Measurements from ENCODE around the gene PCYT1B. TPM values are rescaled to one million over a fixed set of nuclear protein-coding genes. Genes with fewer than 3 reads are reported as not detected.

Gene PCYT1B
- 10 to 100 TPM; 15.5 to 23.9 TPM for total RNA-seq
- polyA plus RNA-seq (ENCODE audit: insufficient read depth, low read depth, low replicate concordance): 24.0 TPM
- long read RNA-seq, donor 1, transcript PCYT1B-202 (8 exons, 1,692 nt): major isoform, 6 of 6 reads
- long read RNA-seq, donor 1, partial matches to known transcripts: 0 of 6 reads
- long read RNA-seq, donor 1, other reads (novel, unspliced or antisense): 0 of 6 reads
- long read RNA-seq, donor 2, partial matches to known transcripts: 0 of 2 reads
- long read RNA-seq, donor 2, other reads (novel, unspliced or antisense): 0 of 2 reads

DNA sequence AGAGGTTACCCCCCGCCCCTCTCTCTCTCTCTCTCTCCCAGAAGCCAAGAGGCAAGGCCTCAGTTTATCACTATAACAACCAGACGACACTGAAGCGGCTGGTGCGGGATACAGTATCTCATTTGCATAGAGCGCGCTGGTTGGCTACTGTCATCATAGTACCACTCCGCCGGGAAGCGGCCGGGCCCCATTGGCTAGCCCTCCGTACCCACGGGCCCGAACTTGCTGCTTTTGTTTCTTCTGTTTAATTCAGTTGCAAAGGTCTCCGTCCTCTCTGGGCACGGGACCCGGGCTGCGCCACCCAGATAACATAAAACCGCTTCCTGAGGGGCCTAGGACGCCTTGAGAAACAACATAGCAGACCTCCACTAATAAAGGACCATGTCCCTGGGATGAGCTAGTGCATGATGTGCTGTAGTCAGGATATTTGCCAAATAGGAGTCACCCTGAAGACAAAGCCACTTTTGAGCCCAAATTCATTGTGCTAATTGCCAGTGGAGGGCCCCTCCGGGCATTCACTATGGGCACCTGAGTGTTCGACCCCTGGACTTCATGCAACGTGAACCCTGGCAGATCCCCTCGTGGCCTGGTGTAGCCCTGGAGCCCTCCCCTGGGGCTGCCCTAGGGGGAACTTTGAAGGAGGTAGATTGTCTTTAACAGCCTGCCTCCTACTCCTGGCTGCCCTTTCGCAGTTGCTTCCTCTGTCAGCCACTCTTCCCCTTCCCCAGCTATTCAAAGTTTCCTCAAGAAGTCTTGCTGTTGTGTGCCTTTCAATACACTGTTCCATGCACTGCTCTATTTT lies at the start of gene PCYT1B:
Gene PCYT1B (minus strand): TSS at position 91 of the 802 bp plus-strand sequence. CDS start 242 bp downstream, outside the sequence.
- DNase-seq: peak; percentile 90
- no peak within 1 kb of the TSS for H3K27ac ChIP-seq
- H3K27me3 ChIP-seq: no peaks in the 10 kb centered on the region
- WGBS, 2 donors: 2 to 25% methylated on average over 1 to 24 of the region's 24 CpGs
- H3K36me3 ChIP-seq (ENCODE audit: low read depth, missing control alignments): no peaks in the 10 kb centered on the region
- TF ChIP-seq, protein P1, sequence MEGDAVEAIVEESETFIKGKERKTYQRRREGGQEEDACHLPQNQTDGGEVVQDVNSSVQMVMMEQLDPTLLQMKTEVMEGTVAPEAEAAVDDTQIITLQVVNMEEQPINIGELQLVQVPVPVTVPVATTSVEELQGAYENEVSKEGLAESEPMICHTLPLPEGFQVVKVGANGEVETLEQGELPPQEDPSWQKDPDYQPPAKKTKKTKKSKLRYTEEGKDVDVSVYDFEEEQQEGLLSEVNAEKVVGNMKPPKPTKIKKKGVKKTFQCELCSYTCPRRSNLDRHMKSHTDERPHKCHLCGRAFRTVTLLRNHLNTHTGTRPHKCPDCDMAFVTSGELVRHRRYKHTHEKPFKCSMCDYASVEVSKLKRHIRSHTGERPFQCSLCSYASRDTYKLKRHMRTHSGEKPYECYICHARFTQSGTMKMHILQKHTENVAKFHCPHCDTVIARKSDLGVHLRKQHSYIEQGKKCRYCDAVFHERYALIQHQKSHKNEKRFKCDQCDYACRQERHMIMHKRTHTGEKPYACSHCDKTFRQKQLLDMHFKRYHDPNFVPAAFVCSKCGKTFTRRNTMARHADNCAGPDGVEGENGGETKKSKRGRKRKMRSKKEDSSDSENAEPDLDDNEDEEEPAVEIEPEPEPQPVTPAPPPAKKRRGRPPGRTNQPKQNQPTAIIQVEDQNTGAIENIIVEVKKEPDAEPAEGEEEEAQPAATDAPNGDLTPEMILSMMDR (IDR thresholded peaks at IDR 0.05): no peak
- no peak for TF ChIP-seq POLR2A (IDR thresholded peaks at IDR 0.05)
- peak within 1 kb of the TSS in 1 of 2 donors; percentile 26 for H3K4me3 ChIP-seq
- intact Hi-C loops (cut with DNase I; ENCODE audit: low total_unique reads): no loop called here
- H3K4me1 ChIP-seq: peaks cover 3% of the 10 kb centered on the region
- no peaks in the 10 kb centered on the region for H3K9me3 ChIP-seq

DNA sequence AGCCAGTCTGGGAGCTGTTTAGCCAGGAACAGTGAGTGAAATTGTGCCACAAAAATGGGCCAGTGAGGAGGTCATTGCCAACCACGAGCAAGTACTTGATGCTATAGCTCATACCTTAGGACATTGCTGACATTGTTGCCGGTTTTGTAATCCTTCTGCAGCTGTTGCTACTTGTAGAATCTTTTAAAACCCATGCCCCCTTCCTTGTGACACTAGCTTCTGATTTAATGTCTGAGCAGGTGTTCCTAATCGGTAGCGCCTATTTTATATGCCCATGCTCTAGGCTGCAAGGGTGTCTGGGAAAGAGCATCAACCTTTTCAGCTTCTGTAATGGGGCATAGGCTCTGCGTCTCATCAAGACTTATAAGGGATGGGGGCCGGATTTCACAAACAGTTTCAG lies 49.1 kb upstream of the PCYT1B start:
- Histone ChIP-seq H3K36me3 (ENCODE audit: low read depth, missing control alignments) (no peaks in the 10 kb centered on the region), H3K9me3 (no peaks in the 10 kb centered on the region), H3K4me3 (no peak overlapping the region), H3K27me3 (no peaks in the 10 kb centered on the region), H3K4me1 (no peaks in the 10 kb centered on the region), H3K27ac (no peak overlapping the region)
- TF ChIP-seq, protein P1 (IDR thresholded peaks at IDR 0.05): no peak
- no peak for TF ChIP-seq POLR2A (IDR thresholded peaks at IDR 0.05)
- 55 to 70% methylated on average over 2 to 6 of the region's 6 CpGs for WGBS, 2 donors
- intact Hi-C loops (cut with DNase I; ENCODE audit: low total_unique reads): no loop called here
- no peak for DNase-seq

DNA sequence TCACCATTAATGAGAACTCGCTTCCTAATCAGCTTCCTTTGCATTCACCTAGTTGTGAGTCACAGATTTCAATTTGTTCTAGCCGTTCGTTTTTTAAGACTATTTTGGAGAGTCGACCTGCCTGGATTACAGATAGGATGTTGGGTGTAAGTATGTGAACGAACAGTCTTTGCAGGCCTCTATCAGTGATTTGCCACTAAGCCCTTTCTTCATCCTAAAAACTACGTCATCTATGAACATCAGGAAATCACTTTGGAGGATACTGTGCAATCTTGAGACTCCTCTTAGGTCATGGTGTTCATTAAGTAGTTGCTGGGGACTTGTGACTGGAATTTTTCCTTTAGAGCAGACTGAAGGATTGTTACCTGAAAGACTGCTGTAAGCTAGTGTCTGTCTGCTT lies 47.7 kb upstream of the PCYT1B start:
- Histone ChIP-seq H3K27me3 (no peaks in the 10 kb centered on the region), H3K27ac (no peak overlapping the region), H3K36me3 (ENCODE audit: low read depth, missing control alignments) (no peaks in the 10 kb centered on the region), H3K4me3 (no peak overlapping the region), H3K4me1 (no peaks in the 10 kb centered on the region), H3K9me3 (no peaks in the 10 kb centered on the region)
- intact Hi-C loops (cut with DNase I; ENCODE audit: low total_unique reads): no loop called here
- 27 to 29% methylated on average over 5 to 6 of the region's 6 CpGs for WGBS, 2 donors
- DNase-seq: no peak
- no peak for TF ChIP-seq POLR2A (IDR thresholded peaks at IDR 0.05)
- TF ChIP-seq, protein P1 (IDR thresholded peaks at IDR 0.05): no peak

- no peaks in the 10 kb centered on the region for H3K36me3 ChIP-seq (ENCODE audit: low read depth, missing control alignments)
- 0% methylated on average over 7 to 55 of the region's 70 CpGs for WGBS, 2 donors
- H3K4me3 ChIP-seq: peak within 1 kb of the TSS; percentile 64 to 70
- H3K27ac ChIP-seq: peak within 1 kb of the TSS; percentile 68 to 75
- no peaks in the 10 kb centered on the region for H3K27me3 ChIP-seq
- DNase-seq: peak; percentile 92
- H3K4me1 ChIP-seq: no peaks in the 10 kb centered on the region
- intact Hi-C loops (cut with DNase I; ENCODE audit: low total_unique reads): no loop called here
- TF ChIP-seq POLR2A (IDR thresholded peaks at IDR 0.05): no peak
- TF ChIP-seq, protein P1 (IDR thresholded peaks at IDR 0.05): no peak
- no peaks in the 10 kb centered on the region for H3K9me3 ChIP-seq
Observed at GRCh38 chrX:24693453-24694202, 46.5 kb upstream of the PCYT1B start, which contains the start of gene POLA1. Gene POLA1, plus strand, starts transcription at chrX:24693918. Its CDS starts 44 bp downstream, at chrX:24693962.

All from testis (tissue), 5 donors.